Measurements from ENCODE around the gene MCM3AP.

The MCM3AP gene

DNA sequence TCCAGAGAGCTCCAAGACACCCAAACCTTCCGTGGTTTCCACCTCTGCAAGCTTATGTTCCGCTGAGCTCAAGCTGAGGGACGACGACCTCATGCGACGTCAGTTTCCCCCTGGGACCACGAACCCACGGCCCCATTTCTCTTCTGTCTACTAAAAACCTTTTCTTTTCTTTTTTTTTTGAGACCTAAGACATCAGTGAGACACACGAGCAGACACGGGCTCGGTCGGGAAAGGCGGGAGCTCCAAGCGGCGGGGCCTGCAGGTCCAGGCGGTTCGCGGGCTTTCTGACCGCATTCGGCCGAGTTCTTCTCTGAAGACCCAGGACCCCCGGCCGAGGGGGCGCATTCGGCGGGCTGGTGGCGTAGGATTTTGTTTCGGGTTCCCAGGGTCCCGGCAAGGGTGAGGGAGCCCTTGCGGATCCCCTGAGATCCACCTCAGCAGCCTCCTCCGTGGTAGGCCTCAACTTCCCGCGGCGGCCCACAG is 37.9 kb upstream of the MCM3AP start:
- H2AFZ ChIP-seq (ENCODE audit: low read depth, low read length, severe bottlenecking): no peak overlapping the region
- no peaks in the 10 kb centered on the region for H3K9me2 ChIP-seq (replicated peaks; ENCODE audit: insufficient read depth, low read length)
- peaks cover 6% of the 10 kb centered on the region for H3K36me3 ChIP-seq (ENCODE audit: low read length)
- peak overlapping the region; percentile 96 for H3K27ac ChIP-seq (ENCODE audit: low read depth, low read length)
- peaks cover 73% of the 10 kb centered on the region for H3K79me2 ChIP-seq (ENCODE audit: insufficient read depth, low read length)
- no peaks in the 10 kb centered on the region for H3K27me3 ChIP-seq (ENCODE audit: low read length)
- peak overlapping the region; percentile 86 for H3K4me3 ChIP-seq (ENCODE audit: insufficient read depth, low read length, poor library complexity, severe bottlenecking)
- peaks cover 25% of the 10 kb centered on the region for H3F3A ChIP-seq (ENCODE audit: insufficient read depth)
- H3K9me3 ChIP-seq (ENCODE audit: insufficient read depth, low read length): no peaks in the 10 kb centered on the region
- H3K4me2 ChIP-seq (ENCODE audit: low read depth, low read length, poor library complexity, severe bottlenecking): peak overlapping the region; percentile 97
- H4K20me1 ChIP-seq (ENCODE audit: low read depth, low read length): peaks cover 12% of the 10 kb centered on the region; the same call in 1 of the 2 replicates
- peak overlapping the region; percentile 96 for H3K9ac ChIP-seq (ENCODE audit: low read length)
- no peak for TF ChIP-seq EZH2phosphoT487 (conservative IDR thresholded peaks at IDR 0.05; ENCODE audit: low read length)
- TF ChIP-seq, protein P1, sequence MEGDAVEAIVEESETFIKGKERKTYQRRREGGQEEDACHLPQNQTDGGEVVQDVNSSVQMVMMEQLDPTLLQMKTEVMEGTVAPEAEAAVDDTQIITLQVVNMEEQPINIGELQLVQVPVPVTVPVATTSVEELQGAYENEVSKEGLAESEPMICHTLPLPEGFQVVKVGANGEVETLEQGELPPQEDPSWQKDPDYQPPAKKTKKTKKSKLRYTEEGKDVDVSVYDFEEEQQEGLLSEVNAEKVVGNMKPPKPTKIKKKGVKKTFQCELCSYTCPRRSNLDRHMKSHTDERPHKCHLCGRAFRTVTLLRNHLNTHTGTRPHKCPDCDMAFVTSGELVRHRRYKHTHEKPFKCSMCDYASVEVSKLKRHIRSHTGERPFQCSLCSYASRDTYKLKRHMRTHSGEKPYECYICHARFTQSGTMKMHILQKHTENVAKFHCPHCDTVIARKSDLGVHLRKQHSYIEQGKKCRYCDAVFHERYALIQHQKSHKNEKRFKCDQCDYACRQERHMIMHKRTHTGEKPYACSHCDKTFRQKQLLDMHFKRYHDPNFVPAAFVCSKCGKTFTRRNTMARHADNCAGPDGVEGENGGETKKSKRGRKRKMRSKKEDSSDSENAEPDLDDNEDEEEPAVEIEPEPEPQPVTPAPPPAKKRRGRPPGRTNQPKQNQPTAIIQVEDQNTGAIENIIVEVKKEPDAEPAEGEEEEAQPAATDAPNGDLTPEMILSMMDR (IDR thresholded peaks at IDR 0.05; ENCODE audit: insufficient read depth, low read length, poor library complexity, severe bottlenecking): no peak

- H3K79me2 ChIP-seq (ENCODE audit: insufficient read depth, low read length): peaks cover 66% of the 10 kb centered on the region
- H2AFZ ChIP-seq (ENCODE audit: low read depth, low read length, severe bottlenecking): no peak overlapping the region
- H3F3A ChIP-seq (ENCODE audit: insufficient read depth): peaks cover 25% of the 10 kb centered on the region
- no peaks in the 10 kb centered on the region for H3K27me3 ChIP-seq (ENCODE audit: low read length)
- H3K36me3 ChIP-seq (ENCODE audit: low read length): peaks cover 6% of the 10 kb centered on the region
- no peaks in the 10 kb centered on the region for H3K9me3 ChIP-seq (ENCODE audit: insufficient read depth, low read length)
- peak overlapping the region; percentile 86 for H3K4me3 ChIP-seq (ENCODE audit: insufficient read depth, low read length, poor library complexity, severe bottlenecking)
- peak overlapping the region; percentile 96 for H3K9ac ChIP-seq (ENCODE audit: low read length)
- peak overlapping the region; percentile 96 for H3K27ac ChIP-seq (ENCODE audit: low read depth, low read length)
- H4K20me1 ChIP-seq (ENCODE audit: low read depth, low read length): peaks cover 12% of the 10 kb centered on the region; the same call in 1 of the 2 replicates
- peak overlapping the region; percentile 97 for H3K4me2 ChIP-seq (ENCODE audit: low read depth, low read length, poor library complexity, severe bottlenecking)
- H3K9me2 ChIP-seq (replicated peaks; ENCODE audit: insufficient read depth, low read length): no peaks in the 10 kb centered on the region
- TF ChIP-seq, protein P1 (IDR thresholded peaks at IDR 0.05; ENCODE audit: insufficient read depth, low read length, poor library complexity, severe bottlenecking): no peak
- no peak for TF ChIP-seq EZH2phosphoT487 (conservative IDR thresholded peaks at IDR 0.05; ENCODE audit: low read length)
Observed at GRCh38 chr21:46322351-46323226, 37.2 kb upstream of the MCM3AP start.

- no peaks in the 10 kb centered on the region for H3K9me3 ChIP-seq (ENCODE audit: insufficient read depth, low read length)
- peak overlapping the region; percentile 97 for H3K4me2 ChIP-seq (ENCODE audit: low read depth, low read length, poor library complexity, severe bottlenecking)
- peak overlapping the region; percentile 96 for H3K9ac ChIP-seq (ENCODE audit: low read length)
- no peaks in the 10 kb centered on the region for H3K9me2 ChIP-seq (replicated peaks; ENCODE audit: insufficient read depth, low read length)
- H3K36me3 ChIP-seq (ENCODE audit: low read length): peaks cover 6% of the 10 kb centered on the region
- no peak overlapping the region for H2AFZ ChIP-seq (ENCODE audit: low read depth, low read length, severe bottlenecking)
- H3K79me2 ChIP-seq (ENCODE audit: insufficient read depth, low read length): peaks cover 47% of the 10 kb centered on the region
- peak overlapping the region; percentile 12 for H3K27ac ChIP-seq (ENCODE audit: low read depth, low read length)
- H3F3A ChIP-seq (ENCODE audit: insufficient read depth): peaks cover 20% of the 10 kb centered on the region
- TF ChIP-seq, protein P1 (IDR thresholded peaks at IDR 0.05; ENCODE audit: insufficient read depth, low read length, poor library complexity, severe bottlenecking): no peak
- TF ChIP-seq EZH2phosphoT487 (conservative IDR thresholded peaks at IDR 0.05; ENCODE audit: low read length): no peak
- H3K4me3 ChIP-seq (ENCODE audit: insufficient read depth, low read length, poor library complexity, severe bottlenecking): no peak overlapping the region
- no peaks in the 10 kb centered on the region for H3K27me3 ChIP-seq (ENCODE audit: low read length)
- peaks cover 12% of the 10 kb centered on the region; the same call in 1 of the 2 replicates for H4K20me1 ChIP-seq (ENCODE audit: low read depth, low read length)
Observed at GRCh38 chr21:46320331-46320801, 35.0 kb upstream of the MCM3AP start.

Data from SU-DHL-6 (cell line).